HEK293T (cell line): ENCODE measurements around the gene TRIM38.
"Not testable (repeated sequence)": the region's sequence is repeated elsewhere in the genome, so short reads cannot be mapped to it uniquely, and the experiment has no call there.

ENCODE experiments used
- CTCF ChIA-PET: fragments of 350-600 bp; formaldehyde crosslinking; extraction: SDS; loops from one replicate; lab custom pipeline; 2021; ENCODE audit warnings: antibody characterized with exemption, inconsistent platforms; lab: Yijun Ruan, JAX
- POLR2A ChIA-PET: fragments of 350-600 bp; formaldehyde crosslinking; extraction: SDS; loops from one replicate; lab custom pipeline; 2020; ENCODE audit warnings: antibody characterized with exemption, inconsistent platforms; lab: Yijun Ruan, JAX
- DNase-seq: peaks from one replicate; pipeline ENCODE4 v3.0.0; 2012; ENCODE audit warnings: mixed read lengths; ENCODE audit errors: extremely low spot score
- ARNT ChIP-seq: fragments of 450-650 bp; IDR thresholded peaks from 2 replicates; pipeline ENCODE4 v1.6.1; 2017; ENCODE audit warnings: mild to moderate bottlenecking
- BHLHE40 ChIP-seq: fragments of 450-650 bp; IDR thresholded peaks from 2 replicates; pipeline ENCODE4 v1.6.1; 2016; ENCODE audit warnings: mild to moderate bottlenecking, moderate library complexity, borderline replicate concordance
- CTBP1 ChIP-seq: fragments of 450-650 bp; IDR thresholded peaks from 2 replicates; pipeline ENCODE4 v1.6.1; 2016; ENCODE audit warnings: borderline replicate concordance
- ELF4 ChIP-seq: fragments of 450-650 bp; IDR thresholded peaks from 2 replicates; pipeline ENCODE4 v1.6.1; 2017; ENCODE audit warnings: antibody characterized with exemption
- FOXA1 ChIP-seq: fragments of 450-650 bp; IDR thresholded peaks from 2 replicates; pipeline ENCODE4 v1.6.1; 2016; ENCODE audit warnings: mild to moderate bottlenecking
- FOXK2 ChIP-seq: fragments of 450-650 bp; IDR thresholded peaks from 2 replicates; pipeline ENCODE4 v1.6.1; 2016; ENCODE audit warnings: mild to moderate bottlenecking
- FOXM1 ChIP-seq: fragments of 450-650 bp; IDR thresholded peaks from 2 replicates; pipeline ENCODE4 v1.6.1; 2017; ENCODE audit warnings: mild to moderate bottlenecking, borderline replicate concordance
- HDGF ChIP-seq: fragments of 450-650 bp; IDR thresholded peaks from 2 replicates; pipeline ENCODE4 v1.6.1; 2017; ENCODE audit warnings: antibody characterized with exemption, borderline replicate concordance
- L3MBTL2 ChIP-seq: fragments of 450-650 bp; conservative IDR thresholded peaks from 2 replicates; pipeline ENCODE4 v1.6.1; 2016; ENCODE audit warnings: mild to moderate bottlenecking
- LEF1 ChIP-seq: fragments of 450-650 bp; IDR thresholded peaks from 2 replicates; pipeline ENCODE4 v1.6.1; 2017; ENCODE audit warnings: mild to moderate bottlenecking, borderline replicate concordance
- NFRKB ChIP-seq: fragments of 450-650 bp; IDR thresholded peaks from 2 replicates; pipeline ENCODE4 v1.6.1; 2016; ENCODE audit warnings: mild to moderate bottlenecking, moderate library complexity
- SP1 ChIP-seq: fragments of 450-650 bp; IDR thresholded peaks from 2 replicates; pipeline ENCODE4 v1.6.1; 2017
- SUZ12 ChIP-seq: fragments of 450-650 bp; IDR thresholded peaks from 2 replicates; pipeline ENCODE4 v1.6.1; 2016; ENCODE audit warnings: mild to moderate bottlenecking
- TARDBP ChIP-seq: fragments of 450-650 bp; IDR thresholded peaks from 2 replicates; pipeline ENCODE4 v1.6.1; 2016
- ZNF384 ChIP-seq: fragments of 450-650 bp; IDR thresholded peaks from 2 replicates; pipeline ENCODE4 v1.6.1; 2016
- TF ChIP-seq, protein P1 (sequence below): fragments of 450-650 bp; IDR thresholded peaks from 2 replicates; pipeline ENCODE4 v1.6.1; 2016

TRIM38 gene

GRCh38 chr6:25944688-25945574, 17.7 kb upstream of the TRIM38 start:
- DNase-seq, result no peak
- CTCF ChIA-PET, result interaction anchor here (1.0 kb wide), 1 partner anchor 41 kb away, joined by 3 read pairs; no protein-coding TSS in a partner anchor
- POLR2A ChIA-PET, result interaction anchor here (1.0 to 1.1 kb wide), 2 partner anchors 48 to 82 kb away, joined by 3 to 4 read pairs; no protein-coding TSS in a partner anchor
- no peak for TF ChIP-seq TARDBP
- no peak for TF ChIP-seq SP1
- no peak for TF ChIP-seq SUZ12
- TF ChIP-seq BHLHE40, result no peak
- TF ChIP-seq, protein P1, sequence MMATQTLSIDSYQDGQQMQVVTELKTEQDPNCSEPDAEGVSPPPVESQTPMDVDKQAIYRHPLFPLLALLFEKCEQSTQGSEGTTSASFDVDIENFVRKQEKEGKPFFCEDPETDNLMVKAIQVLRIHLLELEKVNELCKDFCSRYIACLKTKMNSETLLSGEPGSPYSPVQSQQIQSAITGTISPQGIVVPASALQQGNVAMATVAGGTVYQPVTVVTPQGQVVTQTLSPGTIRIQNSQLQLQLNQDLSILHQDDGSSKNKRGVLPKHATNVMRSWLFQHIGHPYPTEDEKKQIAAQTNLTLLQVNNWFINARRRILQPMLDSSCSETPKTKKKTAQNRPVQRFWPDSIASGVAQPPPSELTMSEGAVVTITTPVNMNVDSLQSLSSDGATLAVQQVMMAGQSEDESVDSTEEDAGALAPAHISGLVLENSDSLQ, result no peak
- no peak for TF ChIP-seq LEF1
- no peak for TF ChIP-seq ARNT
- no peak for TF ChIP-seq FOXK2
- TF ChIP-seq NFRKB, result no peak
- no peak for TF ChIP-seq ZNF384
- no peak for TF ChIP-seq HDGF

GRCh38 chr6:25945738-25946137, 16.9 kb upstream of the TRIM38 start:
- DNase-seq, POLR2A ChIA-PET, CTCF ChIA-PET: not testable (repeated sequence)

DNA sequence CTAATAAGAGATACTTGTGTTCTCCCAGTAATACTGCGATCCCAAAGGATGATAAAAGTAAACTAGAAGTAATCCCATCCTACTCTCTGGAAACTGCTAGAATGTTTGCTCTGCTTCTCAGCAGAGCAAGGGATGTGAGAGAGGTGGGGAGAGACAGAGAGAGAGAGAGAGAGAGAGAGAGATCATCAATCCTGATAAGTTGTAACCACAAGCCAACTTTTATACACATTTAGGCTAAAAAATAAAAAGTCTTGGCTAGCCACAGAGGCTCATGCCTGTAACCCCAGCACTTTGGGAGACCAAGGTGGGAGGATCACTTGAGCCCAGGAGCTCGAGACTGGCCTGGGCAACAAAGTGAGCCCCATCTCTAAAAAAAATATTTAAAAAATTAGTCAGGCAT, 16.0 kb upstream of the TRIM38 start:
- TF ChIP-seq SP1 (no peak), L3MBTL2 (no peak), FOXM1 (no peak), ZNF384 (no peak), CTBP1 (no peak), BHLHE40 (no peak), FOXA1 (no peak), LEF1 (no peak), FOXK2 (no peak), ELF4 (no peak), NFRKB (no peak), TARDBP (no peak), SUZ12 (no peak)
- ChIA-PET POLR2A (no interaction called here), CTCF (no interaction called here)
- no peak for DNase-seq

- CTCF ChIA-PET, result interaction anchor here (0.6 kb wide), 1 partner anchor 222 kb away, joined by 3 read pairs; no protein-coding TSS in a partner anchor
- DNase-seq, POLR2A ChIA-PET: not testable (repeated sequence)
Observed at GRCh38 chr6:25947492-25947891, 15.1 kb upstream of the TRIM38 start.

- ChIA-PET CTCF (no interaction called here), POLR2A (no interaction called here)
- TF ChIP-seq NFRKB (no peak), FOXM1 (no peak), ARNT (no peak), L3MBTL2 (no peak), CTBP1 (no peak), TARDBP (no peak)
- DNase-seq, result no peak
Observed at GRCh38 chr6:25949695-25950094, 12.9 kb upstream of the TRIM38 start.

GRCh38 chr6:25950297-25950696, 12.3 kb upstream of the TRIM38 start:
- POLR2A ChIA-PET, result no interaction called here
- TF ChIP-seq L3MBTL2 (no peak), SUZ12 (no peak), NFRKB (no peak), FOXA1 (no peak), FOXM1 (no peak), HDGF (no peak), ZNF384 (no peak), SP1 (no peak), ELF4 (no peak), BHLHE40 (no peak)
- TF ChIP-seq, protein P1, result no peak
- CTCF ChIA-PET, result no interaction called here
- DNase-seq, result no peak

GRCh38 chr6:25951296-25952032, 11.1 kb upstream of the TRIM38 start:
- ChIA-PET CTCF (no interaction called here), POLR2A (no interaction called here)
- DNase-seq, result no peak
- TF ChIP-seq BHLHE40, result no peak
